ENCODE measurements around the gene DNAJB6. TPM values are rescaled to one million over a fixed set of nuclear protein-coding genes. Genes with fewer than 3 reads are reported as not detected.

DNAJB6 gene
- total RNA-seq, 1 experiment from 2014 or later = 288 TPM

- Mint-ChIP-seq H3K9me3 (no peaks in the 10 kb centered on the region), H3K4me1 (peaks cover 22% of the 10 kb centered on the region), H3K36me3 (peaks cover 58% of the 10 kb centered on the region), H3K27me3 (ENCODE audit: low read depth) (no peaks in the 10 kb centered on the region), H3K4me3 (no peak overlapping the region), H3K27ac (no peak overlapping the region)
- DNase-seq (ENCODE audit: low spot score) (no peak), ATAC-seq (no peak)
- TF ChIP-seq FOXK1 (CRISPR knock-in tag; IDR thresholded peaks at IDR 0.05) (no peak), ZNF121 (CRISPR knock-in tag; IDR thresholded peaks at IDR 0.05) (no peak), CTCF (IDR thresholded peaks at IDR 0.05) (no peak), NFE2L1 (CRISPR knock-in tag; IDR thresholded peaks at IDR 0.05) (no peak), CBFB (CRISPR knock-in tag; IDR thresholded peaks at IDR 0.05; ENCODE audit: low read depth) (no peak), CREM (CRISPR knock-in tag; IDR thresholded peaks at IDR 0.05) (no peak), ZNF423 (CRISPR knock-in tag; IDR thresholded peaks at IDR 0.05) (no peak), ZNF281 (CRISPR knock-in tag; IDR thresholded peaks at IDR 0.05) (no peak), FOXJ3 (CRISPR knock-in tag; IDR thresholded peaks at IDR 0.05; ENCODE audit: borderline replicate concordance) (no peak), ZNF512 (CRISPR knock-in tag; IDR thresholded peaks at IDR 0.05; ENCODE audit: borderline replicate concordance) (no peak), ZNF532 (CRISPR knock-in tag; IDR thresholded peaks at IDR 0.05; ENCODE audit: borderline replicate concordance) (no peak), ATF6 (CRISPR knock-in tag; IDR thresholded peaks at IDR 0.05) (no peak), ZNF317 (CRISPR knock-in tag; IDR thresholded peaks at IDR 0.05; ENCODE audit: borderline replicate concordance, low read depth) (no peak)
- TF ChIP-seq, protein P1, sequence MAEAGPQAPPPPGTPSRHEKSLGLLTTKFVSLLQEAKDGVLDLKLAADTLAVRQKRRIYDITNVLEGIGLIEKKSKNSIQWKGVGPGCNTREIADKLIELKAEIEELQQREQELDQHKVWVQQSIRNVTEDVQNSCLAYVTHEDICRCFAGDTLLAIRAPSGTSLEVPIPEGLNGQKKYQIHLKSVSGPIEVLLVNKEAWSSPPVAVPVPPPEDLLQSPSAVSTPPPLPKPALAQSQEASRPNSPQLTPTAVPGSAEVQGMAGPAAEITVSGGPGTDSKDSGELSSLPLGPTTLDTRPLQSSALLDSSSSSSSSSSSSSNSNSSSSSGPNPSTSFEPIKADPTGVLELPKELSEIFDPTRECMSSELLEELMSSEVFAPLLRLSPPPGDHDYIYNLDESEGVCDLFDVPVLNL (CRISPR knock-in tag; IDR thresholded peaks at IDR 0.05; ENCODE audit: borderline replicate concordance, low read depth) = no peak
- CTCF ChIA-PET = no interaction called here
- POLR2A ChIA-PET = no interaction called here
Measured at GRCh38 chr7:157402388-157402703, 65.5 kb downstream of the DNAJB6 start.

Measured in WTC11 (cell line).